Transverse colon (tissue), 3 donors: ENCODE measurements around the gene MTSS2.

Experiments used
- CTCF ChIP-seq, 5 experiments: fragments of 200-600 bp in 3 of 5; fragments of 450-650 bp in 2 of 5; sonication (generic) in 3 of 5; IDR thresholded peaks; 1 replicate in 2 of 5; 2 replicates in 3 of 5; pipeline ENCODE4 v1.5.1; 2016 to 2017; ENCODE audit warnings: antibody characterized with exemption in 5 of 5, inconsistent platforms in 3 of 5, mild to moderate bottlenecking in 2 of 5, moderate library complexity in 1 of 5
- POLR2A ChIP-seq: fragments of 450-650 bp; IDR thresholded peaks from one replicate; pipeline ENCODE4 v1.6.1; 2016; ENCODE audit warnings: antibody characterized with exemption, mild to moderate bottlenecking, moderate library complexity

- peak in 4 of 5 experiments; percentile 8 to 64 (median 51) for TF ChIP-seq CTCF (IDR thresholded peaks at IDR 0.05)
- no peak for TF ChIP-seq POLR2A
Measured at GRCh38 chr16:70679671-70680494, 6.0 kb downstream of the MTSS2 start.
